HepG2 (cell line): ENCODE results near the gene OVOL2.

Source experiments
- FOXM1 ChIP-seq: sonication (generic); formaldehyde crosslinking; IDR thresholded peaks from 2 replicates; pipeline ENCODE4 v1.5.0; 2020; ENCODE audit warnings: missing genetic modification reagents
- TF ChIP-seq, protein P1 (sequence below): IDR thresholded peaks from 2 replicates; pipeline ENCODE4 v1.6.1; 2016
- TF ChIP-seq, protein P2 (sequence below): sonication (generic); formaldehyde crosslinking; IDR thresholded peaks from 2 replicates; pipeline ENCODE4 v1.5.0; 2020; ENCODE audit warnings: mild to moderate bottlenecking, low read depth, missing genetic modification reagents, borderline replicate concordance
- TF ChIP-seq, protein P3 (sequence below): sonication (generic); formaldehyde crosslinking; IDR thresholded peaks from 2 replicates; pipeline ENCODE4 v1.4.0; 2020; ENCODE audit warnings: missing genetic modification reagents, mild to moderate bottlenecking, borderline replicate concordance

DNA sequence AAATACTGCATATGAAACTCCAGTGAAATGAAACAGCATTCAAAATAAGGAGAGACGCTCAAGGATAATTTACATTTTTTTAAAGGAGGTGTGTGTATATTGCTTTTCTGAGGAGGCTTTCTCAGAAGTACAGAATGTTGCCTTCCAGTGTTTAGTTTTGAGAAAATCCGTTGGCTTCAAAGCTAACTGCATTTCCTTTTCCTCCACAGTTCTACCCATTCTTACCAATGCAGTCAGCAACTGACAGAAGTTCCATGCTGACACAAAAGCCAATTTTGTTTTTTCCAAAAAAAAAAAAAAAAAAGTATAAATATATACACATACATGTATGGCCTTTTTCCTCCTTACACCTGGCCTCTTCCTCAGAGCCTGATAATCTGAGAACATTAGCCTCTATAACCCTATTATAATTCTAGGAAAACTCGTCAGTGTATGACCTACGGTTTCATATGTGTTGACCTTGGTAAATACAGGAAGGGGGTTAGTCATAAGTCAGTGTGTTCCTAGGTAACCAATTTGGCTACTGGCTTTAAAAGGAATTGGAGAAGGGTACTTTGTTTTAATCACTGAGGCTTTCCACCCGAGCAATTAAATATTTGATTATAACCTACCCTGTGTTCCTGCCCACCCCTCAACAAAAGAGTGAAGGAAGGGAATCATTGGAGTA is 64.7 kb downstream of the OVOL2 start:
- TF ChIP-seq, protein P1, sequence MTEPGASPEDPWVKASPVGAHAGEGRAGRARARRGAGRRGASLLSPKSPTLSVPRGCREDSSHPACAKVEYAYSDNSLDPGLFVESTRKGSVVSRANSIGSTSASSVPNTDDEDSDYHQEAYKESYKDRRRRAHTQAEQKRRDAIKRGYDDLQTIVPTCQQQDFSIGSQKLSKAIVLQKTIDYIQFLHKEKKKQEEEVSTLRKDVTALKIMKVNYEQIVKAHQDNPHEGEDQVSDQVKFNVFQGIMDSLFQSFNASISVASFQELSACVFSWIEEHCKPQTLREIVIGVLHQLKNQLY: no peak
- TF ChIP-seq, protein P2, sequence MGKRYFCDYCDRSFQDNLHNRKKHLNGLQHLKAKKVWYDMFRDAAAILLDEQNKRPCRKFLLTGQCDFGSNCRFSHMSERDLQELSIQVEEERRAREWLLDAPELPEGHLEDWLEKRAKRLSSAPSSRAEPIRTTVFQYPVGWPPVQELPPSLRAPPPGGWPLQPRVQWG (CRISPR knock-in tag): no peak
- TF ChIP-seq, protein P3, sequence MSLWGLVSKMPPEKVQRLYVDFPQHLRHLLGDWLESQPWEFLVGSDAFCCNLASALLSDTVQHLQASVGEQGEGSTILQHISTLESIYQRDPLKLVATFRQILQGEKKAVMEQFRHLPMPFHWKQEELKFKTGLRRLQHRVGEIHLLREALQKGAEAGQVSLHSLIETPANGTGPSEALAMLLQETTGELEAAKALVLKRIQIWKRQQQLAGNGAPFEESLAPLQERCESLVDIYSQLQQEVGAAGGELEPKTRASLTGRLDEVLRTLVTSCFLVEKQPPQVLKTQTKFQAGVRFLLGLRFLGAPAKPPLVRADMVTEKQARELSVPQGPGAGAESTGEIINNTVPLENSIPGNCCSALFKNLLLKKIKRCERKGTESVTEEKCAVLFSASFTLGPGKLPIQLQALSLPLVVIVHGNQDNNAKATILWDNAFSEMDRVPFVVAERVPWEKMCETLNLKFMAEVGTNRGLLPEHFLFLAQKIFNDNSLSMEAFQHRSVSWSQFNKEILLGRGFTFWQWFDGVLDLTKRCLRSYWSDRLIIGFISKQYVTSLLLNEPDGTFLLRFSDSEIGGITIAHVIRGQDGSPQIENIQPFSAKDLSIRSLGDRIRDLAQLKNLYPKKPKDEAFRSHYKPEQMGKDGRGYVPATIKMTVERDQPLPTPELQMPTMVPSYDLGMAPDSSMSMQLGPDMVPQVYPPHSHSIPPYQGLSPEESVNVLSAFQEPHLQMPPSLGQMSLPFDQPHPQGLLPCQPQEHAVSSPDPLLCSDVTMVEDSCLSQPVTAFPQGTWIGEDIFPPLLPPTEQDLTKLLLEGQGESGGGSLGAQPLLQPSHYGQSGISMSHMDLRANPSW (CRISPR knock-in tag): no peak
- no peak for TF ChIP-seq FOXM1 (CRISPR knock-in tag)
